Measurements from ENCODE around the gene ADAMTS17. TPM values are rescaled to one million over a fixed set of nuclear protein-coding genes. Genes with fewer than 3 reads are reported as not detected.
A peak's percentile ranks its signal among the peaks of the same experiment; 100 is the strongest.

The ADAMTS17 gene
- total RNA-seq, 1 experiment from 2014 or later = 1.5 TPM

- Histone ChIP-seq H3K36me3 (ENCODE audit: control insufficient read depth, insufficient read depth, low read length) (no peaks in the 10 kb centered on the region), H3K4me1 (no peaks in the 10 kb centered on the region), H3K9me3 (no peaks in the 10 kb centered on the region), H3K27me3 (replicated peaks; ENCODE audit: control insufficient read depth, insufficient read depth, low read length) (no peaks in the 10 kb centered on the region), H3K4me3 (ENCODE audit: low read depth, low read length) (no peak overlapping the region)
- H3K4me3 Mint-ChIP-seq (ENCODE audit: unreplicated experiment) = no peak overlapping the region
- H3K27me3 Mint-ChIP-seq (ENCODE audit: insufficient read depth, unreplicated experiment) = peaks cover 3% of the 10 kb centered on the region
- H3K36me3 Mint-ChIP-seq (ENCODE audit: insufficient read depth, unreplicated experiment) = no peaks in the 10 kb centered on the region
- intact Hi-C loops (cut with micrococcal nuclease; ENCODE audit: unreplicated experiment) = no loop called here
- no peak for TF ChIP-seq CTCF (IDR thresholded peaks at IDR 0.05; ENCODE audit: insufficient read depth in 1 of 2, low read depth in 1 of 2, low read length in 1 of 2, severe bottlenecking in 1 of 2, unreplicated experiment in 1 of 2)
- DNase-seq = no peak
- no peak overlapping the region for H3K27ac Mint-ChIP-seq (ENCODE audit: unreplicated experiment)
- no TSS peak for BruUV-seq (replicated peaks)
- CTCF ChIA-PET = no interaction called here
- no peaks in the 10 kb centered on the region for H3K9me3 Mint-ChIP-seq (ENCODE audit: unreplicated experiment)
- POLR2A ChIA-PET = no interaction called here
- H3K4me1 Mint-ChIP-seq (ENCODE audit: low read depth, unreplicated experiment) = no peaks in the 10 kb centered on the region
Measured at GRCh38 chr15:99931703-99932603, 409.8 kb downstream of the ADAMTS17 start.

GRCh38 chr15:99930696-99931095 is 411.1 kb downstream of the ADAMTS17 start:
- H3K9me3 Mint-ChIP-seq (ENCODE audit: unreplicated experiment) = no peaks in the 10 kb centered on the region
- H3K4me3 Mint-ChIP-seq (ENCODE audit: unreplicated experiment) = no peak overlapping the region
- ChIA-PET CTCF (no interaction called here), POLR2A (no interaction called here)
- no peaks in the 10 kb centered on the region for H3K36me3 Mint-ChIP-seq (ENCODE audit: insufficient read depth, unreplicated experiment)
- H3K4me1 ChIP-seq = no peaks in the 10 kb centered on the region
- intact Hi-C loops (cut with micrococcal nuclease; ENCODE audit: unreplicated experiment) = no loop called here
- no peaks in the 10 kb centered on the region for H3K27me3 ChIP-seq (replicated peaks; ENCODE audit: control insufficient read depth, insufficient read depth, low read length)
- no peaks in the 10 kb centered on the region for H3K9me3 ChIP-seq
- H3K4me3 ChIP-seq (ENCODE audit: low read depth, low read length) = no peak overlapping the region
- H3K27ac Mint-ChIP-seq (ENCODE audit: unreplicated experiment) = no peak overlapping the region
- TF ChIP-seq CTCF (IDR thresholded peaks at IDR 0.05; ENCODE audit: insufficient read depth in 1 of 2, low read depth in 1 of 2, low read length in 1 of 2, severe bottlenecking in 1 of 2, unreplicated experiment in 1 of 2) = no peak
- no peaks in the 10 kb centered on the region for H3K36me3 ChIP-seq (ENCODE audit: control insufficient read depth, insufficient read depth, low read length)
- H3K27me3 Mint-ChIP-seq (ENCODE audit: insufficient read depth, unreplicated experiment) = no peaks in the 10 kb centered on the region
- no peaks in the 10 kb centered on the region for H3K4me1 Mint-ChIP-seq (ENCODE audit: low read depth, unreplicated experiment)
- BruUV-seq (replicated peaks) = no TSS peak
- no peak for DNase-seq

- intact Hi-C loops (cut with micrococcal nuclease; ENCODE audit: unreplicated experiment) = loop anchor here (2.0 kb wide), 1 partner anchor 410 kb away; no protein-coding TSS in a partner anchor
- Mint-ChIP-seq H3K4me3 (ENCODE audit: unreplicated experiment) (peak overlapping the region; percentile 69), H3K27me3 (ENCODE audit: insufficient read depth, unreplicated experiment) (peaks cover 3% of the 10 kb centered on the region), H3K9me3 (ENCODE audit: unreplicated experiment) (no peaks in the 10 kb centered on the region), H3K4me1 (ENCODE audit: low read depth, unreplicated experiment) (no peaks in the 10 kb centered on the region), H3K36me3 (ENCODE audit: insufficient read depth, unreplicated experiment) (no peaks in the 10 kb centered on the region), H3K27ac (ENCODE audit: unreplicated experiment) (no peak overlapping the region)
- TF ChIP-seq CTCF (IDR thresholded peaks at IDR 0.05; ENCODE audit: insufficient read depth in 1 of 2, low read depth in 1 of 2, low read length in 1 of 2, severe bottlenecking in 1 of 2, unreplicated experiment in 1 of 2) = no peak
- ChIA-PET POLR2A (no interaction called here), CTCF (no interaction called here)
- Histone ChIP-seq H3K9me3 (no peaks in the 10 kb centered on the region), H3K27me3 (replicated peaks; ENCODE audit: control insufficient read depth, insufficient read depth, low read length) (no peaks in the 10 kb centered on the region), H3K4me1 (no peaks in the 10 kb centered on the region), H3K4me3 (ENCODE audit: low read depth, low read length) (no peak overlapping the region; the same call in 1 of the 2 replicates), H3K36me3 (ENCODE audit: control insufficient read depth, insufficient read depth, low read length) (no peaks in the 10 kb centered on the region)
- no peak for DNase-seq
- no TSS peak for BruUV-seq (replicated peaks)
Measured at GRCh38 chr15:99929266-99929665, 412.5 kb downstream of the ADAMTS17 start.
